Measurements from ENCODE around the gene LMO7. TPM values are rescaled to one million over a fixed set of nuclear protein-coding genes. Genes with fewer than 3 reads are reported as not detected.

LMO7 gene
- total and polyA plus RNA-seq, 2 of the 8 experiments (the other 6 are each of a cell fraction or from before 2014, with no cell fraction given) = 8.1 to 28.3 TPM

DNA sequence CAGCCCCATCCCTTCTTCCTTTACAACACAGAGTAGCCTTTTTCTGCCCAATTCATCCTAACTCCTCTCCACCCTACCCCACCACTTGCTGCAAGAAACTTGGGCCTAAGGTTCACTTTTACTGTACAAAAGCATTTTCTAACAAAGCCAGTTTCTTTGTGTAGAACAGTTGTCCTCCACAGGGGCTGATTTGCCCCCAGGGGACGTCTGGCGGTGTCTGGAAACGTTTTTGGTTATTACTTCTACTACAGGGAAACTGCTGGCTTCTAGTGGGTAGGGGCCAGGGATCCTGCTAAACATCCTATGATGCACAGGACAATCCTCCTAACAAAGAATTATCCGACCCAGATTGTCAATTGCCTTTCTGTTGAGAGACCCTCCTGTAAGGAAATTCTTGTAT lies 7.3 kb upstream of the LMO7 start:
- Histone ChIP-seq H2BK12ac (ENCODE audit: low read depth, low read length) (no peak overlapping the region), H3K27ac (ENCODE audit: low read depth, low read length) (no peak overlapping the region)

More for the DNA sequence above, 7.3 kb upstream of the LMO7 start:
- H2BK5ac ChIP-seq (ENCODE audit: low read depth, low read length) = no peak overlapping the region
- H3K14ac ChIP-seq (ENCODE audit: insufficient read length) = no peak overlapping the region
- ChIA-PET POLR2A (ENCODE audit: partially characterized antibody) (no interaction called here), CTCF (ENCODE audit: partially characterized antibody) (no interaction called here)
- no peak overlapping the region for H3K56ac ChIP-seq (replicated peaks; ENCODE audit: insufficient read length, low read depth, low read length)
- no peak overlapping the region for H3K4ac ChIP-seq (replicated peaks; ENCODE audit: insufficient read length, low read depth, low read length)
- no peak for TF ChIP-seq PHF8 (conservative IDR thresholded peaks at IDR 0.05; ENCODE audit: low read depth, low read length)
- TF ChIP-seq TAF7 (optimal IDR thresholded peaks at IDR 0.05; ENCODE audit: borderline replicate concordance, low read depth, low read length) = no peak
- FAIRE-seq = no peak
- no peaks in the 10 kb centered on the region for H3K9me3 ChIP-seq (ENCODE audit: insufficient read depth in 2 of 2, low read depth in 1 of 2, low read length in 1 of 2)
- no peaks in the 10 kb centered on the region for H3K27me3 ChIP-seq (replicated peaks in 1 of 4; ENCODE audit: control insufficient read depth in 3 of 4, extremely low read depth in 1 of 4, insufficient read depth in 3 of 4, low read length in 3 of 4)
- H3K18ac ChIP-seq (ENCODE audit: extremely low read depth, low read length) = no peak overlapping the region
- H2AK5ac ChIP-seq (ENCODE audit: low read depth, low read length) = no peak overlapping the region
- H3K4me2 ChIP-seq (ENCODE audit: insufficient read depth in 1 of 2, low read depth in 2 of 2, low read length in 2 of 2) = no peak overlapping the region
- H3K4me3 ChIP-seq (ENCODE audit: extremely low read depth in 1 of 4, insufficient read depth in 2 of 4, low read depth in 3 of 4, low read length in 4 of 4) = no peak overlapping the region
- no peak overlapping the region for H2AFZ ChIP-seq (ENCODE audit: low read length)
- no peaks in the 10 kb centered on the region for H3K4me1 ChIP-seq (replicated peaks in 1 of 4; ENCODE audit: control insufficient read depth in 3 of 4, insufficient read depth in 4 of 4, low read length in 3 of 4)
- H4K20me1 ChIP-seq (replicated peaks in 1 of 2; ENCODE audit: control insufficient read depth in 1 of 2, insufficient read depth in 2 of 2, low read length in 2 of 2) = no peaks in the 10 kb centered on the region
- no peak overlapping the region for H3K9ac ChIP-seq (replicated peaks in 1 of 4; ENCODE audit: extremely low read depth in 1 of 4, low read depth in 3 of 4, low read length in 3 of 4)
- H4K8ac ChIP-seq (ENCODE audit: extremely low read depth, insufficient read depth, low read length) = no peak overlapping the region
- no peak overlapping the region for H4K5ac ChIP-seq (ENCODE audit: insufficient read length, low read depth, low read length)
- no peak overlapping the region for H2BK20ac ChIP-seq (ENCODE audit: low read length)
- H3K79me1 ChIP-seq (ENCODE audit: low read depth, low read length) = no peaks in the 10 kb centered on the region
- DNase-seq (ENCODE audit: low read depth in 1 of 2, low spot score in 2 of 2) = no peak
- no peaks in the 10 kb centered on the region for H3K79me2 ChIP-seq (ENCODE audit: control insufficient read depth in 1 of 2, insufficient read depth in 2 of 2, low read length in 2 of 2)
- H4K91ac ChIP-seq (replicated peaks; ENCODE audit: insufficient read length, low read length) = no peak overlapping the region
- H3K23me2 ChIP-seq (ENCODE audit: low read depth, low read length) = no peaks in the 10 kb centered on the region
- no peaks in the 10 kb centered on the region for H3K36me3 ChIP-seq (ENCODE audit: control insufficient read depth in 2 of 4, insufficient read depth in 4 of 4, low read length in 3 of 4)
- no peak overlapping the region for H3K23ac ChIP-seq (ENCODE audit: insufficient read length)
- no peak overlapping the region for H2BK15ac ChIP-seq (ENCODE audit: low read length)
- no peak overlapping the region for H2BK120ac ChIP-seq (replicated peaks; ENCODE audit: low read depth, low read length)
- 96% methylated on average over 4 of the region's 4 CpGs; no CpG with 5 or more reads in 1 of the 2 experiments for WGBS, 2 experiments (ENCODE audit: extremely low coverage in 1 of 2, insufficient coverage in 1 of 2, insufficient read length in 1 of 2, insufficient replicate concordance in 2 of 2, low coverage in 1 of 2, low lambda C conversion rate in 2 of 2, missing lambda C conversion rate in 1 of 2)
